GM12864 (cell line): ENCODE measurements around the gene CDKAL1.
"Not testable (repeated sequence)": the region's sequence is repeated elsewhere in the genome, so short reads cannot be mapped to it uniquely, and the experiment has no call there.

ENCODE experiments used
- DNase-seq: peaks from one replicate; pipeline ENCODE4 v3.0.0-alpha.2; 2011; ENCODE audit warnings: low read depth
- H3K4me3 ChIP-seq: 2 replicates; pipeline ENCODE4 v1.5.1; 2011; ENCODE audit warnings: mild to moderate bottlenecking, low read depth, low read length, control low read depth
- CTCF ChIP-seq: IDR thresholded peaks from 2 replicates; pipeline ENCODE4 v1.5.1; 2011; ENCODE audit warnings: low read depth, mild to moderate bottlenecking, moderate library complexity, low read length, control low read depth, inconsistent platforms; ENCODE audit errors: missing control alignments

The CDKAL1 gene

GRCh38 chr6:21053612-21054011 lies 519.4 kb downstream of the CDKAL1 start:
- TF ChIP-seq CTCF = no peak
- no peak for DNase-seq
- no peak overlapping the region for H3K4me3 ChIP-seq

GRCh38 chr6:21055480-21055879 lies 521.2 kb downstream of the CDKAL1 start:
- not testable (repeated sequence) for H3K4me3 ChIP-seq, DNase-seq

GRCh38 chr6:21061892-21062291 lies 527.6 kb downstream of the CDKAL1 start:
- TF ChIP-seq CTCF = no peak
- DNase-seq = no peak

GRCh38 chr6:21064756-21065340 lies 530.6 kb downstream of the CDKAL1 start:
- H3K4me3 ChIP-seq = no peak overlapping the region
- TF ChIP-seq CTCF = no peak
- DNase-seq = no peak

More at GRCh38 chr6:21061892-21062291, 527.6 kb downstream of the CDKAL1 start:
- H3K4me3 ChIP-seq = no peak overlapping the region

- no peak for TF ChIP-seq CTCF
- H3K4me3 ChIP-seq = no peak overlapping the region
- DNase-seq = no peak
Observed at GRCh38 chr6:21067521-21067920, 533.3 kb downstream of the CDKAL1 start.

- H3K4me3 ChIP-seq = no peak overlapping the region
- TF ChIP-seq CTCF = no peak
- no peak for DNase-seq
Observed at GRCh38 chr6:21070620-21071019, 536.4 kb downstream of the CDKAL1 start.

GRCh38 chr6:21071780-21072468 lies 537.7 kb downstream of the CDKAL1 start:
- DNase-seq = no peak
- no peak for TF ChIP-seq CTCF
- H3K4me3 ChIP-seq = no peak overlapping the region
